HEK293 (cell line): ENCODE data around the gene ZNF747.

Experiments used
- FEZF1 ChIP-seq: fragments of 450-650 bp; formaldehyde crosslinking; IDR thresholded peaks from 2 replicates; pipeline ENCODE4 v1.5.1; 2016; ENCODE audit warnings: missing biosample characterization, missing genetic modification characterization
- GLIS2 ChIP-seq: fragments of 450-650 bp; formaldehyde crosslinking; IDR thresholded peaks from 2 replicates; pipeline ENCODE4 v1.5.1; 2016; ENCODE audit warnings: missing biosample characterization, missing genetic modification characterization
- KLF1 ChIP-seq: fragments of 450-650 bp; formaldehyde crosslinking; IDR thresholded peaks from 2 replicates; pipeline ENCODE4 v1.5.1; 2016; ENCODE audit warnings: missing biosample characterization, missing genetic modification characterization
- KLF17 ChIP-seq: fragments of 450-650 bp; formaldehyde crosslinking; IDR thresholded peaks from 2 replicates; pipeline ENCODE4 v1.5.1; 2016; ENCODE audit warnings: missing biosample characterization, missing genetic modification characterization
- MEIS1 ChIP-seq: sonication (generic); formaldehyde crosslinking; IDR thresholded peaks from 2 replicates; pipeline ENCODE4 v1.8.1; 2022; ENCODE audit warnings: missing genetic modification reagents, mild to moderate bottlenecking, borderline replicate concordance
- ZBTB1 ChIP-seq: fragments of 450-650 bp; formaldehyde crosslinking; IDR thresholded peaks from 2 replicates; pipeline ENCODE4 v1.5.1; 2016; ENCODE audit warnings: missing biosample characterization, missing genetic modification characterization
- ZBTB11 ChIP-seq: fragments of 450-650 bp; formaldehyde crosslinking; conservative IDR thresholded peaks from 2 replicates; pipeline ENCODE4 v1.5.1; 2016; ENCODE audit warnings: low read depth, missing biosample characterization, missing genetic modification characterization
- ZBTB17 ChIP-seq: fragments of 450-650 bp; formaldehyde crosslinking; IDR thresholded peaks from 2 replicates; pipeline ENCODE4 v1.5.1; 2016; ENCODE audit warnings: missing biosample characterization, missing genetic modification characterization
- ZBTB48 ChIP-seq: fragments of 450-650 bp; formaldehyde crosslinking; IDR thresholded peaks from 2 replicates; pipeline ENCODE4 v1.5.1; 2016; ENCODE audit warnings: missing biosample characterization, missing genetic modification characterization
- ZBTB6 ChIP-seq: fragments of 450-650 bp; formaldehyde crosslinking; IDR thresholded peaks from 2 replicates; pipeline ENCODE4 v1.5.1; 2017; ENCODE audit warnings: missing biosample characterization, missing genetic modification characterization
- ZBTB8A ChIP-seq: fragments of 450-650 bp; formaldehyde crosslinking; IDR thresholded peaks from 2 replicates; pipeline ENCODE4 v1.5.1; 2016; ENCODE audit warnings: missing biosample characterization, missing genetic modification characterization
- ZNF155 ChIP-seq: fragments of 450-650 bp; formaldehyde crosslinking; IDR thresholded peaks from 2 replicates; pipeline ENCODE4 v1.5.1; 2016; ENCODE audit warnings: missing biosample characterization, missing genetic modification characterization
- ZNF2 ChIP-seq: fragments of 450-650 bp; formaldehyde crosslinking; IDR thresholded peaks from 2 replicates; pipeline ENCODE4 v1.5.1; 2016; ENCODE audit warnings: missing biosample characterization, missing genetic modification characterization
- ZNF24 ChIP-seq: fragments of 450-650 bp; formaldehyde crosslinking; IDR thresholded peaks from 2 replicates; pipeline ENCODE4 v1.5.1; 2016; ENCODE audit warnings: missing biosample characterization, missing genetic modification characterization
- ZNF311 ChIP-seq: fragments of 450-650 bp; formaldehyde crosslinking; IDR thresholded peaks from 2 replicates; pipeline ENCODE4 v1.5.1; 2017; ENCODE audit warnings: missing biosample characterization, missing genetic modification characterization, borderline replicate concordance
- ZNF548 ChIP-seq: fragments of 450-650 bp; formaldehyde crosslinking; IDR thresholded peaks from 2 replicates; pipeline ENCODE4 v1.5.1; 2016; ENCODE audit warnings: missing biosample characterization, missing genetic modification characterization
- ZNF555 ChIP-seq: fragments of 450-650 bp; formaldehyde crosslinking; conservative IDR thresholded peaks from 2 replicates; pipeline ENCODE4 v1.5.1; 2017; ENCODE audit warnings: missing biosample characterization, mild to moderate bottlenecking, missing genetic modification characterization, inconsistent platforms
- ZNF561 ChIP-seq: fragments of 450-650 bp; IDR thresholded peaks from 2 replicates; pipeline ENCODE4 v1.5.1; 2018; ENCODE audit warnings: missing biosample characterization, missing genetic modification characterization, borderline replicate concordance
- ZNF76 ChIP-seq: fragments of 450-650 bp; formaldehyde crosslinking; IDR thresholded peaks from 2 replicates; pipeline ENCODE4; 2016; ENCODE audit warnings: low read depth, missing biosample characterization, missing genetic modification characterization, borderline replicate concordance
- ZNF792 ChIP-seq: fragments of 450-650 bp; formaldehyde crosslinking; IDR thresholded peaks from 2 replicates; pipeline ENCODE4 v1.5.1; 2016; ENCODE audit warnings: missing biosample characterization, missing genetic modification characterization
- ZSCAN30 ChIP-seq: fragments of 450-650 bp; IDR thresholded peaks from 2 replicates; pipeline ENCODE4 v1.5.1; 2018; ENCODE audit warnings: missing biosample characterization, mild to moderate bottlenecking, missing genetic modification characterization, moderate library complexity
- TF ChIP-seq, protein P1 (sequence below): fragments of 450-650 bp; formaldehyde crosslinking; IDR thresholded peaks from 2 replicates; pipeline ENCODE4 v1.5.1; 2016; ENCODE audit warnings: missing biosample characterization, missing genetic modification characterization
- TF ChIP-seq, protein P2 (sequence below): fragments of 450-650 bp; formaldehyde crosslinking; IDR thresholded peaks from 2 replicates; pipeline ENCODE4 v1.5.1; 2016; ENCODE audit warnings: missing biosample characterization, missing genetic modification characterization
- TF ChIP-seq, protein P3 (sequence below): fragments of 450-650 bp; formaldehyde crosslinking; IDR thresholded peaks from 2 replicates; pipeline ENCODE4 v1.5.1; 2017; ENCODE audit warnings: missing biosample characterization, missing genetic modification characterization
- TF ChIP-seq, protein P4 (sequence below): fragments of 450-650 bp; formaldehyde crosslinking; IDR thresholded peaks from 2 replicates; pipeline ENCODE4 v1.5.1; 2016; ENCODE audit warnings: missing biosample characterization, missing genetic modification characterization

Gene ZNF747

GRCh38 chr16:30526823-30527634 is 7.6 kb downstream of the ZNF747 start (continued):
- TF ChIP-seq ZNF2 (tag by site-specific recombination) (peak; percentile 81; the same call in 1 of the 2 replicates), ZNF548 (tag by site-specific recombination) (peak; percentile 36; the same call in 1 of the 2 replicates), GLIS2 (tag by site-specific recombination) (peak; percentile 94), ZNF792 (tag by site-specific recombination) (peak; percentile 75; the same call in 1 of the 2 replicates), ZNF555 (no peak), MEIS1 (CRISPR knock-in tag) (no peak), ZBTB11 (tag by site-specific recombination) (peak; percentile 98), KLF17 (tag by site-specific recombination) (peak; percentile 93), ZNF311 (tag by site-specific recombination) (no peak), ZBTB48 (peak; percentile 75), ZNF561 (tag by site-specific recombination) (peak; percentile 95), ZSCAN30 (peak; percentile 57), KLF1 (peak; percentile 71), ZBTB6 (peak; percentile 97), ZBTB17 (tag by site-specific recombination) (peak; percentile 92; the same call in 1 of the 2 replicates), ZBTB1 (tag by site-specific recombination) (peak; percentile 100), ZBTB8A (tag by site-specific recombination) (peak; percentile 73), FEZF1 (no peak), ZNF76 (tag by site-specific recombination) (peak; percentile 89), ZNF24 (tag by site-specific recombination) (peak; percentile 91), ZNF155 (tag by site-specific recombination) (no peak)
- TF ChIP-seq, protein P1, sequence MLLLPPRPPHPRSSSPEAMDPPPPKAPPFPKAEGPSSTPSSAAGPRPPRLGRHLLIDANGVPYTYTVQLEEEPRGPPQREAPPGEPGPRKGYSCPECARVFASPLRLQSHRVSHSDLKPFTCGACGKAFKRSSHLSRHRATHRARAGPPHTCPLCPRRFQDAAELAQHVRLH (tag by site-specific recombination): 0 out of 2 replicates have a peak, but pooled peaks have one; percentile 45
- TF ChIP-seq, protein P2, sequence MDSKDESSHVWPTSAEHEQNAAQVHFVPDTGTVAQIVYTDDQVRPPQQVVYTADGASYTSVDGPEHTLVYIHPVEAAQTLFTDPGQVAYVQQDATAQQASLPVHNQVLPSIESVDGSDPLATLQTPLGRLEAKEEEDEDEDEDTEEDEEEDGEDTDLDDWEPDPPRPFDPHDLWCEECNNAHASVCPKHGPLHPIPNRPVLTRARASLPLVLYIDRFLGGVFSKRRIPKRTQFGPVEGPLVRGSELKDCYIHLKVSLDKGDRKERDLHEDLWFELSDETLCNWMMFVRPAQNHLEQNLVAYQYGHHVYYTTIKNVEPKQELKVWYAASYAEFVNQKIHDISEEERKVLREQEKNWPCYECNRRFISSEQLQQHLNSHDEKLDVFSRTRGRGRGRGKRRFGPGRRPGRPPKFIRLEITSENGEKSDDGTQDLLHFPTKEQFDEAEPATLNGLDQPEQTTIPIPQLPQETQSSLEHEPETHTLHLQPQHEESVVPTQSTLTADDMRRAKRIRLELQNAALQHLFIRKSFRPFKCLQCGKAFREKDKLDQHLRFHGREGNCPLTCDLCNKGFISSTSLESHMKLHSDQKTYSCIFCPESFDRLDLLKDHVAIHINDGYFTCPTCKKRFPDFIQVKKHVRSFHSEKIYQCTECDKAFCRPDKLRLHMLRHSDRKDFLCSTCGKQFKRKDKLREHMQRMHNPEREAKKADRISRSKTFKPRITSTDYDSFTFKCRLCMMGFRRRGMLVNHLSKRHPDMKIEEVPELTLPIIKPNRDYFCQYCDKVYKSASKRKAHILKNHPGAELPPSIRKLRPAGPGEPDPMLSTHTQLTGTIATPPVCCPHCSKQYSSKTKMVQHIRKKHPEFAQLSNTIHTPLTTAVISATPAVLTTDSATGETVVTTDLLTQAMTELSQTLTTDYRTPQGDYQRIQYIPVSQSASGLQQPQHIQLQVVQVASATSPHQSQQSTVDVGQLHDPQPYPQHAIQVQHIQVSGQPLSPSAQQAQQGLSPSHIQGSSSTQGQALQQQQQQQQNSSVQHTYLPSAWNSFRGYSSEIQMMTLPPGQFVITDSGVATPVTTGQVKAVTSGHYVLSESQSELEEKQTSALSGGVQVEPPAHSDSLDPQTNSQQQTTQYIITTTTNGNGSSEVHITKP: peak; percentile 88; the same call in 1 of the 2 replicates
- TF ChIP-seq, protein P3, sequence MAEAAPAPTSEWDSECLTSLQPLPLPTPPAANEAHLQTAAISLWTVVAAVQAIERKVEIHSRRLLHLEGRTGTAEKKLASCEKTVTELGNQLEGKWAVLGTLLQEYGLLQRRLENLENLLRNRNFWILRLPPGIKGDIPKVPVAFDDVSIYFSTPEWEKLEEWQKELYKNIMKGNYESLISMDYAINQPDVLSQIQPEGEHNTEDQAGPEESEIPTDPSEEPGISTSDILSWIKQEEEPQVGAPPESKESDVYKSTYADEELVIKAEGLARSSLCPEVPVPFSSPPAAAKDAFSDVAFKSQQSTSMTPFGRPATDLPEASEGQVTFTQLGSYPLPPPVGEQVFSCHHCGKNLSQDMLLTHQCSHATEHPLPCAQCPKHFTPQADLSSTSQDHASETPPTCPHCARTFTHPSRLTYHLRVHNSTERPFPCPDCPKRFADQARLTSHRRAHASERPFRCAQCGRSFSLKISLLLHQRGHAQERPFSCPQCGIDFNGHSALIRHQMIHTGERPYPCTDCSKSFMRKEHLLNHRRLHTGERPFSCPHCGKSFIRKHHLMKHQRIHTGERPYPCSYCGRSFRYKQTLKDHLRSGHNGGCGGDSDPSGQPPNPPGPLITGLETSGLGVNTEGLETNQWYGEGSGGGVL: peak; percentile 89
- TF ChIP-seq, protein P4, sequence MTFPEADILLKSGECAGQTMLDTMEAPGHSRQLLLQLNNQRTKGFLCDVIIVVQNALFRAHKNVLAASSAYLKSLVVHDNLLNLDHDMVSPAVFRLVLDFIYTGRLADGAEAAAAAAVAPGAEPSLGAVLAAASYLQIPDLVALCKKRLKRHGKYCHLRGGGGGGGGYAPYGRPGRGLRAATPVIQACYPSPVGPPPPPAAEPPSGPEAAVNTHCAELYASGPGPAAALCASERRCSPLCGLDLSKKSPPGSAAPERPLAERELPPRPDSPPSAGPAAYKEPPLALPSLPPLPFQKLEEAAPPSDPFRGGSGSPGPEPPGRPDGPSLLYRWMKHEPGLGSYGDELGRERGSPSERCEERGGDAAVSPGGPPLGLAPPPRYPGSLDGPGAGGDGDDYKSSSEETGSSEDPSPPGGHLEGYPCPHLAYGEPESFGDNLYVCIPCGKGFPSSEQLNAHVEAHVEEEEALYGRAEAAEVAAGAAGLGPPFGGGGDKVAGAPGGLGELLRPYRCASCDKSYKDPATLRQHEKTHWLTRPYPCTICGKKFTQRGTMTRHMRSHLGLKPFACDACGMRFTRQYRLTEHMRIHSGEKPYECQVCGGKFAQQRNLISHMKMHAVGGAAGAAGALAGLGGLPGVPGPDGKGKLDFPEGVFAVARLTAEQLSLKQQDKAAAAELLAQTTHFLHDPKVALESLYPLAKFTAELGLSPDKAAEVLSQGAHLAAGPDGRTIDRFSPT: no peak; the same call in 1 of the 2 replicates
